ENCODE results near the gene BTF3L4. TPM values are rescaled to one million over a fixed set of nuclear protein-coding genes. Genes with fewer than 3 reads are reported as not detected.

The BTF3L4 gene
- total RNA-seq, 1 experiment from 2014 or later = 89.4 TPM

- ATAC-seq (no peak), DNase-seq (ENCODE audit: low spot score) (no peak)
- H3K27me3 Mint-ChIP-seq (ENCODE audit: low read depth) = no peaks in the 10 kb centered on the region
- no peaks in the 10 kb centered on the region for H3K36me3 Mint-ChIP-seq
- H3K4me3 Mint-ChIP-seq = no peak overlapping the region
- H3K4me1 Mint-ChIP-seq = peaks cover 5% of the 10 kb centered on the region; the same call in 1 of the 2 replicates
- POLR2A ChIA-PET = no interaction called here
- no peak for TF ChIP-seq AR (CRISPR knock-in tag; IDR thresholded peaks at IDR 0.05)
- TF ChIP-seq, protein P1, sequence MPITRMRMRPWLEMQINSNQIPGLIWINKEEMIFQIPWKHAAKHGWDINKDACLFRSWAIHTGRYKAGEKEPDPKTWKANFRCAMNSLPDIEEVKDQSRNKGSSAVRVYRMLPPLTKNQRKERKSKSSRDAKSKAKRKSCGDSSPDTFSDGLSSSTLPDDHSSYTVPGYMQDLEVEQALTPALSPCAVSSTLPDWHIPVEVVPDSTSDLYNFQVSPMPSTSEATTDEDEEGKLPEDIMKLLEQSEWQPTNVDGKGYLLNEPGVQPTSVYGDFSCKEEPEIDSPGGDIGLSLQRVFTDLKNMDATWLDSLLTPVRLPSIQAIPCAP (CRISPR knock-in tag; IDR thresholded peaks at IDR 0.05) = no peak
- TF ChIP-seq FOXK1 (CRISPR knock-in tag; IDR thresholded peaks at IDR 0.05) = no peak
- no peak for TF ChIP-seq NR1H2 (CRISPR knock-in tag; IDR thresholded peaks at IDR 0.05)
- no peak overlapping the region for H3K27ac Mint-ChIP-seq
- CTCF ChIA-PET = no interaction called here
- no peaks in the 10 kb centered on the region for H3K9me3 Mint-ChIP-seq
Measured at GRCh38 chr1:52098139-52098871, 42.2 kb downstream of the BTF3L4 start.

GRCh38 chr1:52102336-52103013 lies 46.4 kb downstream of the BTF3L4 start:
- DNase-seq (ENCODE audit: low spot score) = no peak
- Mint-ChIP-seq H3K4me1 (peaks cover 5% of the 10 kb centered on the region; the same call in 1 of the 2 replicates), H3K4me3 (no peak overlapping the region), H3K27me3 (ENCODE audit: low read depth) (no peaks in the 10 kb centered on the region), H3K36me3 (no peaks in the 10 kb centered on the region), H3K9me3 (no peaks in the 10 kb centered on the region), H3K27ac (no peak overlapping the region)
- POLR2A ChIA-PET = no interaction called here
- no peak for ATAC-seq
- CTCF ChIA-PET = no interaction called here
- TF ChIP-seq CBFB (CRISPR knock-in tag; IDR thresholded peaks at IDR 0.05; ENCODE audit: low read depth) (no peak), MXD4 (CRISPR knock-in tag; IDR thresholded peaks at IDR 0.05; ENCODE audit: borderline replicate concordance) (no peak), TCF7 (CRISPR knock-in tag; IDR thresholded peaks at IDR 0.05; ENCODE audit: low read depth) (no peak), E2F1 (CRISPR knock-in tag; IDR thresholded peaks at IDR 0.05) (no peak), ZBTB21 (CRISPR knock-in tag; IDR thresholded peaks at IDR 0.05; ENCODE audit: borderline replicate concordance) (no peak), ZNF671 (CRISPR knock-in tag; IDR thresholded peaks at IDR 0.05) (no peak), ZNF317 (CRISPR knock-in tag; IDR thresholded peaks at IDR 0.05; ENCODE audit: borderline replicate concordance, low read depth) (no peak), HMGA2 (CRISPR knock-in tag; IDR thresholded peaks at IDR 0.05) (no peak), FOXP1 (CRISPR knock-in tag; IDR thresholded peaks at IDR 0.05; ENCODE audit: borderline replicate concordance) (no peak), ZNF138 (CRISPR knock-in tag; conservative IDR thresholded peaks at IDR 0.05) (no peak), ESRRA (CRISPR knock-in tag; IDR thresholded peaks at IDR 0.05; ENCODE audit: borderline replicate concordance) (no peak)
- TF ChIP-seq, protein P2, sequence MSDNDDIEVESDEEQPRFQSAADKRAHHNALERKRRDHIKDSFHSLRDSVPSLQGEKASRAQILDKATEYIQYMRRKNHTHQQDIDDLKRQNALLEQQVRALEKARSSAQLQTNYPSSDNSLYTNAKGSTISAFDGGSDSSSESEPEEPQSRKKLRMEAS (CRISPR knock-in tag; IDR thresholded peaks at IDR 0.05) = no peak
- TF ChIP-seq, protein P3, sequence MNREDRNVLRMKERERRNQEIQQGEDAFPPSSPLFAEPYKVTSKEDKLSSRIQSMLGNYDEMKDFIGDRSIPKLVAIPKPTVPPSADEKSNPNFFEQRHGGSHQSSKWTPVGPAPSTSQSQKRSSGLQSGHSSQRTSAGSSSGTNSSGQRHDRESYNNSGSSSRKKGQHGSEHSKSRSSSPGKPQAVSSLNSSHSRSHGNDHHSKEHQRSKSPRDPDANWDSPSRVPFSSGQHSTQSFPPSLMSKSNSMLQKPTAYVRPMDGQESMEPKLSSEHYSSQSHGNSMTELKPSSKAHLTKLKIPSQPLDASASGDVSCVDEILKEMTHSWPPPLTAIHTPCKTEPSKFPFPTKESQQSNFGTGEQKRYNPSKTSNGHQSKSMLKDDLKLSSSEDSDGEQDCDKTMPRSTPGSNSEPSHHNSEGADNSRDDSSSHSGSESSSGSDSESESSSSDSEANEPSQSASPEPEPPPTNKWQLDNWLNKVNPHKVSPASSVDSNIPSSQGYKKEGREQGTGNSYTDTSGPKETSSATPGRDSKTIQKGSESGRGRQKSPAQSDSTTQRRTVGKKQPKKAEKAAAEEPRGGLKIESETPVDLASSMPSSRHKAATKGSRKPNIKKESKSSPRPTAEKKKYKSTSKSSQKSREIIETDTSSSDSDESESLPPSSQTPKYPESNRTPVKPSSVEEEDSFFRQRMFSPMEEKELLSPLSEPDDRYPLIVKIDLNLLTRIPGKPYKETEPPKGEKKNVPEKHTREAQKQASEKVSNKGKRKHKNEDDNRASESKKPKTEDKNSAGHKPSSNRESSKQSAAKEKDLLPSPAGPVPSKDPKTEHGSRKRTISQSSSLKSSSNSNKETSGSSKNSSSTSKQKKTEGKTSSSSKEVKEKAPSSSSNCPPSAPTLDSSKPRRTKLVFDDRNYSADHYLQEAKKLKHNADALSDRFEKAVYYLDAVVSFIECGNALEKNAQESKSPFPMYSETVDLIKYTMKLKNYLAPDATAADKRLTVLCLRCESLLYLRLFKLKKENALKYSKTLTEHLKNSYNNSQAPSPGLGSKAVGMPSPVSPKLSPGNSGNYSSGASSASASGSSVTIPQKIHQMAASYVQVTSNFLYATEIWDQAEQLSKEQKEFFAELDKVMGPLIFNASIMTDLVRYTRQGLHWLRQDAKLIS (CRISPR knock-in tag; IDR thresholded peaks at IDR 0.05; ENCODE audit: borderline replicate concordance) = no peak
- TF ChIP-seq, protein P4, sequence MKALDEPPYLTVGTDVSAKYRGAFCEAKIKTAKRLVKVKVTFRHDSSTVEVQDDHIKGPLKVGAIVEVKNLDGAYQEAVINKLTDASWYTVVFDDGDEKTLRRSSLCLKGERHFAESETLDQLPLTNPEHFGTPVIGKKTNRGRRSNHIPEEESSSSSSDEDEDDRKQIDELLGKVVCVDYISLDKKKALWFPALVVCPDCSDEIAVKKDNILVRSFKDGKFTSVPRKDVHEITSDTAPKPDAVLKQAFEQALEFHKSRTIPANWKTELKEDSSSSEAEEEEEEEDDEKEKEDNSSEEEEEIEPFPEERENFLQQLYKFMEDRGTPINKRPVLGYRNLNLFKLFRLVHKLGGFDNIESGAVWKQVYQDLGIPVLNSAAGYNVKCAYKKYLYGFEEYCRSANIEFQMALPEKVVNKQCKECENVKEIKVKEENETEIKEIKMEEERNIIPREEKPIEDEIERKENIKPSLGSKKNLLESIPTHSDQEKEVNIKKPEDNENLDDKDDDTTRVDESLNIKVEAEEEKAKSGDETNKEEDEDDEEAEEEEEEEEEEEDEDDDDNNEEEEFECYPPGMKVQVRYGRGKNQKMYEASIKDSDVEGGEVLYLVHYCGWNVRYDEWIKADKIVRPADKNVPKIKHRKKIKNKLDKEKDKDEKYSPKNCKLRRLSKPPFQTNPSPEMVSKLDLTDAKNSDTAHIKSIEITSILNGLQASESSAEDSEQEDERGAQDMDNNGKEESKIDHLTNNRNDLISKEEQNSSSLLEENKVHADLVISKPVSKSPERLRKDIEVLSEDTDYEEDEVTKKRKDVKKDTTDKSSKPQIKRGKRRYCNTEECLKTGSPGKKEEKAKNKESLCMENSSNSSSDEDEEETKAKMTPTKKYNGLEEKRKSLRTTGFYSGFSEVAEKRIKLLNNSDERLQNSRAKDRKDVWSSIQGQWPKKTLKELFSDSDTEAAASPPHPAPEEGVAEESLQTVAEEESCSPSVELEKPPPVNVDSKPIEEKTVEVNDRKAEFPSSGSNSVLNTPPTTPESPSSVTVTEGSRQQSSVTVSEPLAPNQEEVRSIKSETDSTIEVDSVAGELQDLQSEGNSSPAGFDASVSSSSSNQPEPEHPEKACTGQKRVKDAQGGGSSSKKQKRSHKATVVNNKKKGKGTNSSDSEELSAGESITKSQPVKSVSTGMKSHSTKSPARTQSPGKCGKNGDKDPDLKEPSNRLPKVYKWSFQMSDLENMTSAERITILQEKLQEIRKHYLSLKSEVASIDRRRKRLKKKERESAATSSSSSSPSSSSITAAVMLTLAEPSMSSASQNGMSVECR (CRISPR knock-in tag; IDR thresholded peaks at IDR 0.05; ENCODE audit: borderline replicate concordance) = no peak
- TF ChIP-seq, protein P5, sequence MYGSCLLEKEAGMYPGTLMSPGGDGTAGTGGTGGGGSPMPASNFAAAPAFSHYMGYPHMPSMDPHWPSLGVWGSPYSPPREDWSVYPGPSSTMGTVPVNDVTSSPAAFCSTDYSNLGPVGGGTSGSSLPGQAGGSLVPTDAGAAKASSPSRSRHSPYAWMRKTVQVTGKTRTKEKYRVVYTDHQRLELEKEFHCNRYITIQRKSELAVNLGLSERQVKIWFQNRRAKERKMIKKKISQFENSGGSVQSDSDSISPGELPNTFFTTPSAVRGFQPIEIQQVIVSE (CRISPR knock-in tag; IDR thresholded peaks at IDR 0.05; ENCODE audit: borderline replicate concordance) = no peak
